Hematopoietic multipotent progenitor cell treated with erythropoietin and hydrocortisone succinate and interleukin-3 and kit ligand, for 17 days (in vitro differentiated cells): ENCODE data around the gene NKX2-2.
"Not testable (repeated sequence)": the region's sequence is repeated elsewhere in the genome, so short reads cannot be mapped to it uniquely, and the experiment has no call there.

ENCODE experiments used
- DNase-seq: peaks from one replicate; pipeline ENCODE4 v3.0.0-alpha.2; 2015; ENCODE audit warnings: low spot score

The NKX2-2 gene

DNA sequence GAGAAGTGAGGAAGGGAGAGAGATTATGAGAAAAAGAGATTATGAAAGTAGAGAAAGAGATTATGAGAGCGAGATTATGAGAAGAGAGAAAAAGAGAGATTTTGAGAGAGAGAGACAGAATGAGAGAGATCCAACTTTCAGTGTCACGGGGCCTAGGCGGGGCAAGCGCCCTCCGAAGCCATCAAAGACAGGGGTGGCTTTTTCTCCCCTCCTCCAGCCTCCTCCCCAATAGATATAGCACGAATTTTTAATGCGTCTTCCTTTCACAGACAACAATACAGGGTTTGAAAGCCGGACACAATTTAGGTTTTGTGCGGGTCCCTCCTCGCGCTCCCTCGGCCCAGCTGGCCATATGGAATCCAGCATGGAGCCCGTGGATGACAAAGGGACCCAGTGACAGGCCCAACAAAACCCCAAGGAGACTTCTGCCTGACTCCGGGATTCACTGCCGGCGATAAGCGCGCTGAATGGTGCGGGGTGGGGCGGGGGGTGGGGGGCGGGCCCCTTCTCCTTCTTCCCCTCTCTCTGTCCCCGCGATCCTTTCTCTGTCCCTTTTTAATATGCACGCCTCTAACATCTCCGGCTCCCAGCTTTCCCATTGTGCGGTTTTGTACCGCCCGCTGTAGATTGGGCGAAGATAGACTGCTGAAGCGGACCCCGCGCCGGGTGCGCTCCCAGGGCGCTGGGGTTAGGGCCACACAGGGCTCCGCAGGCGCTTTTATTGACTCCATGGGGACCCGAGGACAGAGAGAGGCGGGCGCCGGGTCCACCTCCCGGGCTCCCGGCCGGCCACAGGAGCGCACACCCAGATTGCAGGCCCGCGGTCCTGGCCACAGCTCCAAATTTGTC lies 5.4 kb downstream of the NKX2-2 start:
- DNase-seq: no peak

DNA sequence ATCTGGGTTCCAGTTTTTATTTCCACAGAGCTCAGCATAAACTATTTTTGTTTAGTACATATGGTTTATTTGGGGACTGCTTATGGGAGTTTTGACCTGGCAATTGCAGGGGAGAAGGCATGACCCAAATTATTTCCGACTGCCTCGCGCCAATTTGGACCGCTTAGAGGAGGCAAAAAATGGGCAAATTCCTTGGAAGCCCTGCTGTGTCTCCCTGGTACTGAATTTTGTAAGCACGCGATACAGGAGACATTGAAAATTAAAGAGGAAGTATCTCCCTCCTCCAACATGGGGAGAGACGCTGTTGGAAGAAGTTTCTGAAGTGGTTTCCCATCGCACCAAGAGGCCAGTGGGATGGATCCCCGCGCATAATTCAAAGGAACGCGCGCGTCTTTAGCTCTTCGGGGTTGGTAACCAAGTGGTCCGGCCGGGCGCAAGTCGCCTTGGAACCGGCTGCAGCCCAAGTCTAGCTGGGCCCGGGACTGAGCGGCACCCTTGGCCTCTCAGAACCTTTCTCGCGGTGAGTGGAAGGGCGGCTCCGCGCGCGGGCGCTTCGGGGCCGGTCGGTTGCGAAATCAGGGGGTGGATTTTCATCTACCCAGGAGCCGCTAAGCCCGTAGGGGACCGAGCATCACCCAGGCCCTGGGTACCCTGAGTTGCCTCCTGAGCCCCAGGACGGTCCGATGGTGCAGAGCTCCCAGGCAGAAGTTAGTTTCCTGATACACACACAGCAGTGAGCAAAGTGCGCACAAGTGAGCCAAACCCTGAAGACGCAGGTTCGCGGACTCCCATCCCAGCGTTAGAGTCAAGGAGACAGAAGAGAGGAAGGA lies 6.2 kb downstream of the NKX2-2 start:
- no peak for DNase-seq

DNA sequence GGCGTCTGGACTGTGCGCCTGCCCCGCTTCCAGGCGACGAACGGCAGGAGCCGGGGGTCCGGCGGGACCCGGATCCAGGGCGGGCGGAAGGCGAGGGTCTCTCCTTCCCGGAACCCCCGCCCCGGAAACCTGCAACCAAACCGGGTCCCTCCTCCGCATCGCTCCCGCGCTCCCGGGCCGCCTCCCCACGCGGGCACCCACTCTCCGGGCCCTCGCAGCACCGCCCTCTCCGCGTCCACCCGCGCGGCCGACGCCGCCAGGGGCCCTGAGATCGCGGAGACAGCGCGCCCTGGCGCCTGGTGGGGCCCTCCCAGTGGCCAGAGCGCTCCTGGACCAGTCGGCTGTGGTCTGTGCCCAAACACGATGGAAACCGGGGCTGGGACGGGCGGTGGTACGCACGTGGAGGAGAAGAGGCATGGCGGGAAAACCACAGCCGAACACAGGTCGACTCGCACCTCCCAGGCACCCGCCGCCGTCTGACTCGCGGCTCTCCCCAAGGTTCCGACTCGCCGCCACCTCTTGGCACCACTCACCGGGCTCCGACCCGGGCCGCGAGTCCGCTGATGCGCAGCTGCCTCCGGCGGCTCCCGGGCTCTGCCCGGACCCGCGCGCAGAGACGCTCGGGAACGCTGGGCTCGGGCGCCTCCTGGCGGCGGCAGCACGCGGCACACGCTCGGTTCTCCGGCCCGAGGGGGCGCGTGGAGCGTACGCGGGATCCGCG lies 7.9 kb downstream of the NKX2-2 start:
- peak; percentile 32 for DNase-seq

DNA sequence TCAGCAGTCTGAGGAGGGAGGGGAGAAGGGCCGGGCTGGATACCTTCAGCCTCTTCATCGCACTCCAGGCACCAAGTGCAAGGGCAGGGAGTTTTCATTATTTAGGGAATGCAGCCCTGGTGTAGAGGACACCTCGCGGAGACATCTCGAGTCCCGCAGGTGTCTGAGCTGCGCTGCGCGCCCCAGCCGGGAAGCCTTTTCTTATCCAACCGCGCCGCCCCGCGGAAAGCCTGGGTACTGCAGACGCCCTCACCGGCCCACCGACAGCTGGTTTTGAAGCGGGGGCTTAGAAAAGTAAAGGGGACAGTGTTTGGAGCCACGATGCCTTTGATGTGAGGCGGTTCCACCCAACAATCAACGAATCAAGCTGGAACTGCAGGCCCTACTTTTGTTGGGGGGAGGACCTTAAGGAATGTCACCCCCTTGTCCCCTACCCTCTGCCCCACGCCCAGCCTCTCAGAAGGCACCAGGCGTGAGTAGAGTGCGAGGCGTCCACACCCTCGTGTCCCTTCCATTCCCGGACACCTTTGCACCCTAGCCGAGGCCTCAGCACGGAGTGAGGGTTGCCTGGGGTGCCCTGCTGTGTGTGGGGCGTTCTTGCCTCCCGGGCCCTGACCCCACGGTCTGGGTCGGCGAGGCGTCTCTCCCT lies 8.6 kb downstream of the NKX2-2 start:
- peak; percentile 36 for DNase-seq

DNA sequence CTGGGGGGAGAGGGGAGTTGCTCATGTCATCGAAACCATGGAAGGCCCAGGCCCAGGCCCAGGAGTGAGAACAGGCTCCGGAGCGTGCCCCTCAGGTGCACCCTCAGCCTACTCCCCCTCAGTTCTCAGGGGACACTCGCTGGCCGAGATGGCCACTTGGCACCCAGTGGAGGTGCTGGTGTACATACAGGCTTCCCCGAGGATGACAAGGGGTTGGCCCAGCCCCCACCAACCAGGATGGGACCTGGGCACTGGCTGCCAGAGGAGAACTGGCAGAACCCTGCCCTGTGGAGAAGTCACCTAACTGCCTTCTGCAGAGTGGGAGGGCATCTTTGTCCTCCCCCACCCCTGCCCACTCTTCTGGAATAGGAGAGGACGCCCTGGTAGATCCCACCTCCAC lies 9.5 kb downstream of the NKX2-2 start:
- no peak for DNase-seq

DNA sequence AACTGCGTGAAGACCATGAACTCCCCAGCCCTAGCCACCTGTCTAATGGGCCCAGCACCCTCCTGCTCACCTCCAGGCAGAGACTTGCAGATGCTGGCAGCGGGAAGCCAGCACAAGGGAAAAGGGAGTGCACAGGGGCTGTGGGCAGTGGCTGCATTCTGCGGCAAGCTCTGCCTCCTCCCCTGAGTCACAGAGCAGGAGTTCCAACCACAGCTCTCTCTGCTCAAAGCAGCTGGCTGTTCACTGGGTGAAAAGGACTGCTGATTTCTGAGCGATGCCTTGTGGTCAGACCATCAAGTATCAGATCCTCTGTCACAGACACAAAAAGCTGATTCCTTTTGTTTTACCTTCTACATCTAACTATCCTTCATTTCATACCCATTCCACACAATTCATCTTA lies 10.5 kb downstream of the NKX2-2 start:
- DNase-seq: no peak

DNA sequence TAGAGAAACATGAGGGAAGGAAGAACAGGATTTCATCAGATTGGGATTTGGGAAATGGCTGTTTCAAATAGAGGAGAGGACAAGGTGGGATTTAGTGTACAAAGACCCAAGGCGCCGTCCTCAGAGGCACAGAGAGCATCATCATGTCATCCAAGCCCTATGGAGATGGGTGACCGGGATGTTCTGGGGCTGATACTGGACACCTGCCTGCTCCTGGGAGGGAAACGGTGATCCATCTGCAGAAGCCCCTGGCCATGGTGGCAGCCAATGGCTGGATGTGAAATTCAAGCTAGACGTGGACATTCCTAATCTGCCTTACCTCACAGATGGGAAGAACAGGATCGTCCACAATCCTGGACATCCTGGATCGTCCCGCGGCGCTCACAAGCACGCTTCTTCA lies 12.7 kb downstream of the NKX2-2 start:
- no peak for DNase-seq

DNA sequence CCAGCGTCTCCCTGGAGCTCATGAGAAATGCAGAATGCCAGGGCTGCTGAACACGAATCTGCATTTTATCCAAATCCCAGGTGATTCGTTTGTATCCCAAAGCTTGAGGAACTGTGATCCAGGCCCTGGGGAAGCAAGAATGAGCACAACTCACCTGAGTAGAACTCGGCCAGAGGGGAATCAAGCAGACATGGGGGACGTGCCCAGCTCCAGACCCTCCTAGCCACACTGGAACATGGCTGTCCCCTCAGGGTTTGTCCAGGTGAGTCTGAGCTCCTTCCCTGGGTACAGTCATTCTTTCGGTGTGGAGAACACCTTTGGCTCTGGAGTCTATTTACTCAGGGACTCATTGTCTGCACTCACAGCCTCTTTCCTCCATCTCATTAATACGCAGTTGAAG lies 13.3 kb downstream of the NKX2-2 start:
- no peak for DNase-seq

DNA sequence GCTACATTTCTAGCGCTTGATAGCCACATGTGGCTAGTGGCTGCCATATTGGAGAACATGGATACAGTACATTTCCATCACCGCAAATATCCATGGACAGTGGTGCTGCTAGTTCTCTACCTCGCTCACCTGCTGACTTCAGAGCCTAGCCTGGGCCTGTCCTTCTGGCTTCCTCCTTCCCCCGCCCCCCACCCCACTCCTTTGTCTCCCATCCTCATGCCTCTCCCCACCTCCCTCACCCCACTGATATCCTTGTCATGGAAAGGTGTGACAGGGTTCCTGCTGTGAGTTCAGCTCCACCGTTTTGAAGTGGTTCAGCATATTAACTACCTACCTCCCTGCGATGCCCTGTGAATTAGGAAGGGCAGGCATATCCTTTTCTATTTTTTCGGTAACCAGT lies 14.2 kb downstream of the NKX2-2 start:
- no peak for DNase-seq

DNA sequence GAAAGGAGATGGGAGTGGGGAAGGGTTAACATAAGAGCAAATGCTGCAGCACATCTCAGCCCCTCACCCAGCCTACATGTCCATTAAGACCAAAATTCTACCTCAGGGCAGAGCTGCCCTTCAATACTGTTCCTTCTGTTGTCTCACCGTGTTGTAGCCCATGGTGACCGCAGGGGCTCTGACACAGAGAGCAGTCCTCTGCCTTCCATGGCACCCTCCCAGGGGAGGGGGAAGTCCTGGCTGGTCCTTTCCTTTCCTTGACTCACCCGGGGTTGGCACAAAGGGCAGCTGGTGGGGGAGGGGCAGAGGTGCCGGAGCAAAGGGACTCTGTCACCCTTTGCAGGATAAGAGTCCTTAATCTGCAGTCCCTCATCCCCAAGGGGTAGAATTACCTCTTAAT lies 15.2 kb downstream of the NKX2-2 start:
- no peak for DNase-seq

DNA sequence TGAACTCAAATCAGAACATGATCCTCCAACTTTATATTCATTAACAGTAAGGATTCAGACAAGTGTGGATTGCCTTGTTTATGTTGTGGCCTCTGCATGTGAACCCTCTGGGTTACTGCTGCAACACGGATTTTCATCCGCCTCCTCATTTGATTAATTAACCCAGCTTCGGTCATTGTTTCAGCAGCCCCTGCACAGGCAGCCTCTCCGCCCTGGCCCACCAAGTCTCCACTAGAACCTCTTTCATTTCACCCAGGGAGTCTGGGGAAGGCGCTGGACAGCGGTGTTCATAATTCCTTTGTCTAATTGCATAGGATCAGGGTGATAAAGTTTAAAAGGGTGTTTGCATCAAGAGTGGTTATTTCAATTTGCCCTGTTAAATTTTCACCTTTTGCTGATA lies 15.7 kb downstream of the NKX2-2 start:
- no peak for DNase-seq

DNA sequence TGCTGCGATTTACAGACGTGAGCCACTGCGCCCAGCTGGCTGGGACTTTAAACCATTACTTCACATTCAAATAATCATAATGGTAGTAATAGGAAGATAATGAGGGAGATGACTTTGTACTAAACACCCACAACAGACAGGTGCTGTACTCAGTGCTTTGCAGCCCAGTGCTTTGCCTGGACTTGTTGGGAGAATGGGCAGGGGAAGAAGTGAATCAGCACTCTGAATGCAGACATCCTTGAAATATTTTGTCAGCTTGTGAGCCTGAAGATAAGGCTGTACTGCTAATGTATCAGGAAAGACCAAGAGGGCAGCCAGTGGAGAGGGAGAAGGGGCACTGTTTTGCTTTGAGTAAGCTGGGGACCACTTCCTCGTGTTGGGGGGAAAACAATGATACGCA lies 17.4 kb downstream of the NKX2-2 start:
- no peak for DNase-seq

DNA sequence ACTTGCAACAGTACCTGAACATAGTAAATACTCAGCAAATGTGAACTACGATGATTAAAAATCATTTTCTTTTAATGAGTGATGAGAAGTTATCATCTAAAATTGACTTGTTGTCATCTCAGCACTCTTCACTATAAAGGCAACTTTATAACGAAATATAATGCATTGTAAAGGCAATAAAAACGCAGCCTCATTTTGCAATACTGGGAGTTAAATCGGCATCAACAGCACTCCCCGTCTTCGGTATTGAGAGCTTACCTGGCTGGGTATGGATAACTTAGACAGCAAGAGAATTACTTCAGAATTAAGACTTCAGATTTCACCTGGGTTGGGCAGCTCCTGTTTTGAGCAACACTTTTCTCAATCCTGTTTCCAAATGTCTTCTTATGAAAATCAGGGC lies 20.8 kb downstream of the NKX2-2 start:
- DNase-seq: no peak

DNA sequence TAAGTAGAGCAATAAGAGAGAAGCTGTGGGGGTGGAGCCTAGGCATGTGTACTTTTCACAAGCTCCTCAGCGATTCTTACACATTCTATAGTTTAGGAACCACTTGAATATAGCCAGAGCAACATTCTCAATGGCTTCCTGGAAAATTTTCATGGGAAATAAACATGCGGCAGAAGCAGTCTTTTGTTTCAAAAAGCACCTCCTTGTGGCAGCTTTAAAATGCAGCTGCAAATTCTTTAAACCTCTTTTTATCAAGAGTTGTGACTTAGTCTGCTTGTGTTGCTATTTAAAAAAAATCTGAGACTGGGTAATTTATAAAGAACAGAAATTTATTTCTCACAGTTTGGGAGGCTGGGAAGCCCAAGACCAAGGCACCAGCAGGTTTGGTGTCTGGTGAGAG lies 23.8 kb downstream of the NKX2-2 start:
- no peak for DNase-seq

DNA sequence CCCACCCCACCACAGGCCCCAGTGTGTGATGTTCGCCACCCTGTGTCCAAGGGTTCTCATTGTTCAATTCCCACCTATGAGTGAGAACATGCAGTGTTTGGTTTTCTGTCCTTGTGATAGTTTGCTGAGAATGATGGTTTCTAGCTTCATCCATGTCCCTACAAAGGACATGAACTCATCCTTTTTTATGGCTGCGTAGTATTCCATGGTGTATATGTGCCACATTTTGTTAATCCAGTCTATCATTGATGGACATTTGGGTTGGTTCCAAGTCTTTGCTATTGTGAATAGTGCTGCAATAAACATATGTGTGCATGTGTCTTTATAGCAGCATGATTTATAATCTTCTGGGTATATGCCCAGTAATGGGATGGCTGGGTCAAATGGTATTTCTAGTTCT lies 33.7 kb downstream of the NKX2-2 start:
- not testable (repeated sequence) for DNase-seq

DNA sequence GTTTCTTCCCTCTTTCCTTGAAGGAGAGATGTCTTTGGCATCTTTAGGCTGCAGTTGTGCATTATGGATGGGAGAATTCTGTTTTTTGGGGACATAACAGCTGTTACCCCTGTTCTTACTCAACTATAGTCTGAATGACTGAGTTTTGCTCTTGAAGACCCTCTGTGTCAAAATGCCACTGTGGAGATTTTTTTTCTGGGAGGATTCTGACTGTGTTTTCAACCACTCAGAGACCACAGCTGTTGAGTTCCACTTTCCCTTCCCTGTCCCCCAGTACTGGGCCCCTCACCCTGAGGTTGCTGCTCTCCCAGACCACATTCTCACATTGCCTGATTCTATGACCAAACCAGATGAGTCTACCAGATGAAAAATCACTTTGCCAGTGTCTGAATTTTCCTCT lies 48.1 kb downstream of the NKX2-2 start:
- no peak for DNase-seq

DNA sequence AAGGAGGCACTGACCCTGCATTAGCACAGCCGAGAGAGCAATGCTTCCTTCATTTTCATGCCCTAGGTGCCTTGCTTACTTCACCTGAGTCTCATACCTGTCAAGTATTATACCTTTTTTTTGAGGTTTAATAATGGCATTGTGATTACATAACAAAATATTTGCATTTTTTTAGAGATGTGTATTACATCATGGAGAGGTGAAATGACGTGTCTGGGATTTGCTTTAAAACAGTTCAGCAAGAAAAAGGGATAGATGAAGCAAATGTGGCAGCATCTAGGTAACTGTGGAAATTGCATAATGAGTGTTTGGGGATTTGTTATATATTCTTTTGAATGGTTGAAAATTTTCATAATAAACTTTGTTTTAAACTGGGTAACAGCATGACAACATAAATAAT lies 48.9 kb downstream of the NKX2-2 start:
- DNase-seq: no peak
